ENCODE measurements around the gene DKKL1. TPM values are rescaled to one million over a fixed set of nuclear protein-coding genes. Genes with fewer than 3 reads are reported as not detected.

The DKKL1 gene
- total RNA-seq, 4 donors from 2014 or later, result not detected

GRCh38 chr19:49398001-49398615 lies 34.4 kb downstream of the DKKL1 start:
- DNase-seq (ENCODE audit: low spot score in 2 of 2), result no peak
- 56 to 65% methylated on average over 11 of the region's 11 CpGs for WGBS, 2 donors
- no peaks in the 10 kb centered on the region for H3K9me3 ChIP-seq
- H3K27me3 ChIP-seq, result peaks cover 0 to 11% of the 10 kb centered on the region in 2 donors
- H3K27ac ChIP-seq, result no peak overlapping the region
- no peaks in the 10 kb centered on the region for H3K4me1 ChIP-seq
- no peak for TF ChIP-seq CTCF (IDR thresholded peaks at IDR 0.05)
- TF ChIP-seq EP300 (IDR thresholded peaks at IDR 0.05), result no peak
- TF ChIP-seq POLR2A (IDR thresholded peaks at IDR 0.05), result no peak
- H3K36me3 ChIP-seq, result no peaks in the 10 kb centered on the region
- no peak overlapping the region for H3K4me3 ChIP-seq

DNA sequence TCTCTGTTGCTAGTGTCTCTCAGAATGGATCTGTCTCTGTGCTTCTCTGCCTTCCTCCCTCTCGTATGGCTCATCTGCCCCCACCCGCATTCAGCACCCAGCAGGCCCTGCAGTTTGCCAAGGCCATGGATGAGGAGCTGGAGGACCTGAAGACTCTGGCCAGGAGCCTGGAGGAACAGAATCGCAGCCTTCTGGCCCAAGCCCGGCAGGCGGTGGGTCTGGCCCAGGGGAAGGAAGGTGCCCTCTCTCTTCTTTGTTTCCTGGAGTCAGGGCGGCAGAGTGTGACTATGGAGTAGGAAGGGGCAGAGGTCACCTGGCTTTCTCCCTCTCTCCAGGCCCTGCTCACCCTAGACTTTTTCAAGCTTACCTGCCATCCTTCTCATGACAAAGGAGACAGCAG lies 35.3 kb downstream of the DKKL1 start:
- DNase-seq (ENCODE audit: low spot score in 2 of 2), result no peak
- H3K9me3 ChIP-seq, result no peaks in the 10 kb centered on the region
- no peaks in the 10 kb centered on the region for H3K36me3 ChIP-seq
- H3K4me1 ChIP-seq, result no peaks in the 10 kb centered on the region
- H3K27me3 ChIP-seq, result peaks cover 0 to 11% of the 10 kb centered on the region in 2 donors
- WGBS, 2 donors, result 76 to 79% methylated on average over 6 of the region's 6 CpGs
- no peak for TF ChIP-seq EP300 (IDR thresholded peaks at IDR 0.05)
- no peak for TF ChIP-seq CTCF (IDR thresholded peaks at IDR 0.05)
- TF ChIP-seq POLR2A (IDR thresholded peaks at IDR 0.05), result no peak
- H3K27ac ChIP-seq, result no peak overlapping the region
- no peak overlapping the region for H3K4me3 ChIP-seq

- Histone ChIP-seq H3K27ac (no peak overlapping the region), H3K4me1 (no peaks in the 10 kb centered on the region), H3K9me3 (no peaks in the 10 kb centered on the region), H3K36me3 (no peaks in the 10 kb centered on the region), H3K4me3 (no peak overlapping the region), H3K27me3 (no peaks in the 10 kb centered on the region)
- DNase-seq (ENCODE audit: low spot score in 2 of 2), result no peak
- TF ChIP-seq EP300 (IDR thresholded peaks at IDR 0.05) (no peak), CTCF (IDR thresholded peaks at IDR 0.05) (no peak), POLR2A (IDR thresholded peaks at IDR 0.05) (no peak)
- WGBS, 2 donors, result 86 to 88% methylated on average over 6 of the region's 6 CpGs
Measured at GRCh38 chr19:49400029-49400428, 36.4 kb downstream of the DKKL1 start.

- no peak for DNase-seq (ENCODE audit: low spot score in 2 of 2)
- Histone ChIP-seq H3K4me1 (no peaks in the 10 kb centered on the region), H3K9me3 (no peaks in the 10 kb centered on the region), H3K36me3 (no peaks in the 10 kb centered on the region), H3K4me3 (no peak overlapping the region), H3K27ac (no peak overlapping the region), H3K27me3 (no peaks in the 10 kb centered on the region)
- 48 to 51% methylated on average over 7 of the region's 7 CpGs for whole genome bisulfite sequencing, 2 donors
- TF ChIP-seq EP300 (IDR thresholded peaks at IDR 0.05), result no peak
- no peak for TF ChIP-seq POLR2A (IDR thresholded peaks at IDR 0.05)
- no peak for TF ChIP-seq CTCF (IDR thresholded peaks at IDR 0.05)
Measured at GRCh38 chr19:49403404-49404187, 39.9 kb downstream of the DKKL1 start.

DNA sequence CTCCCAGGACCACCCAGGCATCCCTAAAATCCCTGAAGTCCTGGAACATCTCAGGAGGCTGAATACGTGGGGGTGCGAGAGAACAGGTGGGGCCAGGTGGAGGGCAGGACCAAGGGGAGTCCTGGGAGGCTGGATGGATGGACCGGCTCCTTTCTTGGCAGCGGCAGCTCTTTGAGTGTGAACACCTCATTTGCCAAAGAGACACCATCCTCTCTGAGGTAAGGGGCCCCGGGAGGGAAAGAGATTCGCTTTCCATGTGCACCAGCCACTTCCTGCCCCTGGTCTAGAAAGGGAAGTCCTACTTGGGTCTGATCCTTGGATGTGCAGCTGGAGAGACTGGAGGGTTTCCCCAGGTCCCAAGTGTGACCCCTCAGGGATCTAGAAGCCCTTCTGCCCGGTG lies 43.4 kb downstream of the DKKL1 start:
- TF ChIP-seq EP300 (IDR thresholded peaks at IDR 0.05) (no peak), CTCF (IDR thresholded peaks at IDR 0.05) (no peak), POLR2A (IDR thresholded peaks at IDR 0.05) (no peak)
- Histone ChIP-seq H3K4me1 (peaks cover 0 to 12% (median 0%) of the 10 kb centered on the region in 4 donors), H3K27ac (no peak overlapping the region), H3K36me3 (no peaks in the 10 kb centered on the region), H3K9me3 (no peaks in the 10 kb centered on the region), H3K4me3 (no peak overlapping the region), H3K27me3 (no peaks in the 10 kb centered on the region)
- WGBS, 2 donors, result 72 to 75% methylated on average over 7 of the region's 7 CpGs
- no peak for DNase-seq (ENCODE audit: low spot score in 2 of 2)
